Stimulated activated CD4-positive, alpha-beta T cell treated with anti-CD3 and anti-CD28 coated beads, TNF-alpha, amount 100 ng/mL, for 48 hours (primary cell): ENCODE measurements around the gene RAB40C.
A peak's percentile ranks its signal among the peaks of the same experiment; 100 is the strongest.

Source experiments
- DNase-seq, 3 donors: peaks; one replicate each; pipeline ENCODE4 v3.0.0-alpha.2; 2020; ENCODE audit warnings: low read depth in 3 of 3

RAB40C gene

GRCh38 chr16:559411-560203, 30.3 kb upstream of the RAB40C start:
- DNase-seq = no peak

DNA sequence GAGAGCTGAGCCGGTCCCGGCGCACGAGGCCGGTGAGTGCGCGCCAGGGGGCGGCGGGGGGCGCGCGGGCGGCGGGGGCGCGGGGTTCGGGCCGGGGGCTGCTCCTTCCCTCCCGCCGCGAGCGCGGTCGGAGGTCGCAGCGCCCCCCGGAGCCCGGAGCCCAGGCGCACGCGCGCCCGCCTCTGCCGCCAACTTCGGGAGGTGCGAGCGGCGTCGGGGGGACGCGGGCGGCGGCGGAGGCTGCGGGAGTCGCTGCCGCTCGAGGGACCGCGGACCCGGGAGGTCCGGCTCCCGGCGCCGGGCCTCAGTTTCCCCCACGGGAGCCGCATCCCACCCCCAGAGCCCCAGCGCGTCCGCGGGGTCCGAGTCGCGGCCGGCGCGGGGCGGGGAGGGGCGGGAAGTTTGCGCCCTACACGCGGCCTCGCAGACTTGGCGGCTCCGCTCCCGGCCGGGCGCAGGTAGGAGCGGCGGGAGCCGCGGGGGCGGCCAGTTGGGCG, 29.6 kb upstream of the RAB40C start, which contains the start of gene PRR35:
TSS of gene PRR35 (plus strand) at position 191 of the 497 bp plus-strand sequence. CDS start 2,901 bp downstream, outside the sequence.
- DNase-seq = no peak

- no peak for DNase-seq
These were observed 29.0 kb upstream of the RAB40C start for GRCh38 chr16:560701-561412.

GRCh38 chr16:561413-561794, 28.5 kb upstream of the RAB40C start:
- DNase-seq = no peak

GRCh38 chr16:561957-562938, 27.6 kb upstream of the RAB40C start:
- DNase-seq = no peak

GRCh38 chr16:563072-563644, 26.7 kb upstream of the RAB40C start:
- DNase-seq = no peak

- no peak for DNase-seq
These were observed 25.0 kb upstream of the RAB40C start for GRCh38 chr16:564690-565418.

GRCh38 chr16:565419-566330, 24.2 kb upstream of the RAB40C start:
- no peak for DNase-seq

GRCh38 chr16:566475-567372, 23.1 kb upstream of the RAB40C start, which contains the start of gene NHLRC4:
NHLRC4 (plus strand) TSS chr16:567005; CDS start chr16:568048, 1,043 bp downstream.
- peak in 1 of 3 donors; percentile 49 for DNase-seq

GRCh38 chr16:567373-568256, 22.3 kb upstream of the RAB40C start:
- no peak for DNase-seq

DNA sequence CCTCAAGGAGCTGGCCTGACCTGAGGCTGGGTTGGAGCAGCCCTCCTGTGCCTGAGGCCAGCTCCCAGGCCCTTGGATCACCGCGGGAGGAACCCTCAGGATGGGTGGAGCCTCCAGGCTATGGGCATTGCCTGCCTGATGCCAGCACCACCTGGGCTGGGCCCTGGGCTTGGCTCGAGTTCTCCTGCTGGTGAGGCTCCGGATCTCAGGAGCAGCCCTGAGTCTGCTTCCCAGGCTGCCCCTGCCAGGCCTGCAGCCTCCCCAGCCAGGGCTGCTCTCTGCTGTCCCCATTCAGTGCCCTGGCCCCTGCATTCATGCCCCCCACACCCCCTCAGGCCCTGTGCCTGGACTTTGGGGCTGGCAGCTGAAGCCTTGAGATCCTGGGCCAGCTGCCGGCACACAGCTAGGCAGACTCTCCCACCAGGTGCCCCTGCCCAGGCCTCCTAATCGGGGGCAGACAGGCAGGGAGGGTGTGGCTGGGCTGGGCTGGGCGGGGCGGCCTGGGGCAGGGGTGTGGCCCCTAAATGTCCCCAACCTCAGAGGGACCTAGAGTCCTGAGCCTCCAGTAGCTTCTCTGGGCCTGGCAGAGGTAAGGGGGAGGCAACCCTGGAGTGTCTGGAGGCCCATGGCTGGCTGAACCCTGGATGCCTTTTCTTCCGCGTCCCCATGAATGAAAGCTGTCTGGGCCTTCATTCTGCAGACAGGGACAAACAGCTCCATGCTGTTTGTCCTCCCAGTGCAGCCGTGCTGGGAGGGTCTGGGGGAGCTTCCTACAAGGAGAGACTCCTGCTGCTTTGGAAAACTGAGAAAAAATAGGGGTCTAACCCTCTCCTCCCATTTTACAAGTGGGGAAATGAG, 21.2 kb upstream of the RAB40C start:
- DNase-seq = no peak

DNA sequence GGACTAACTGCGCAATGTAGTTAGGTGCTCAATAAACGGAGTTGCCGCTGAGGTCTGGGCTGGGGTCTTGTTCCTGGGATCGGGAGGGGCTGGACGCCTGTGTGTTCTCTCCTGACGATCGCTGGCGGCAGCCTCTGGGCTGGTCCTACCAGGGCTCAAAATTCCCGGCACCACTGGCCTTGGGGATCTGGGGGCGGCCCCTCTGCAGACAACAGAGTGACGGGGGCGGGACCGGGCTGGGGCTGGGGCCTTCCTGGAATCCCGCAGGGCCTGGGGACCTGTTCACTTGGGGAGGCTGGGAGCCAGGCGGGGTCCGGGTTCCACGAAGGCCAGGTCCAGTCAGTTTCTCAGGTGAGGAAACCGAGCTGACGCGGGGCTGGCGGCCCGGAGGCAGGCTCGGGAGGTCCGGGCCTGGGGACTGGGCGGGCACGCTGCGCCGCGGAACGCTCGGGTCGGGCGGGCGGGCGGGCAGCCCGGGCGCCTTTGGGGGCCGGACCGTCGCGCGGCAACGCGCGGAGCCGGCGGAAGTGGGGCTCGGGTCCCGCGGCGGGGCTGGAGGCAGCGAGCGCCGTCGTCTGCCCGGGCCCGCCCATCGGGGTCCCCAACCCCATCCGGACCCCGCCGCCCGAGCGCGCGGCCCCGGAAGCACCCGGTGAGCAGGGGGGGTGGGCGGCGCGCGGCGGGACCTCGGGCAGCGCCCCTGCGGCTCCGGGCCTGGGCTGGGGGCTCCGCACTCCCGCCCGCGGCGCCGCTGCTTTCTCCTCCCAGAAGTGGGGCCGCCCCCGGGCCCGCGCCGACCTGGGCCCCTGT, 20.2 kb upstream of the RAB40C start, which contains the start of gene PIGQ:
TSS of gene PIGQ (plus strand) at position 524 of the 810 bp plus-strand sequence. CDS start 4,107 bp downstream, outside the sequence.
- DNase-seq = peak; percentile 38 to 52 (median 42)

- DNase-seq = no peak
These were observed 16.8 kb upstream of the RAB40C start for GRCh38 chr16:572865-573650.

DNA sequence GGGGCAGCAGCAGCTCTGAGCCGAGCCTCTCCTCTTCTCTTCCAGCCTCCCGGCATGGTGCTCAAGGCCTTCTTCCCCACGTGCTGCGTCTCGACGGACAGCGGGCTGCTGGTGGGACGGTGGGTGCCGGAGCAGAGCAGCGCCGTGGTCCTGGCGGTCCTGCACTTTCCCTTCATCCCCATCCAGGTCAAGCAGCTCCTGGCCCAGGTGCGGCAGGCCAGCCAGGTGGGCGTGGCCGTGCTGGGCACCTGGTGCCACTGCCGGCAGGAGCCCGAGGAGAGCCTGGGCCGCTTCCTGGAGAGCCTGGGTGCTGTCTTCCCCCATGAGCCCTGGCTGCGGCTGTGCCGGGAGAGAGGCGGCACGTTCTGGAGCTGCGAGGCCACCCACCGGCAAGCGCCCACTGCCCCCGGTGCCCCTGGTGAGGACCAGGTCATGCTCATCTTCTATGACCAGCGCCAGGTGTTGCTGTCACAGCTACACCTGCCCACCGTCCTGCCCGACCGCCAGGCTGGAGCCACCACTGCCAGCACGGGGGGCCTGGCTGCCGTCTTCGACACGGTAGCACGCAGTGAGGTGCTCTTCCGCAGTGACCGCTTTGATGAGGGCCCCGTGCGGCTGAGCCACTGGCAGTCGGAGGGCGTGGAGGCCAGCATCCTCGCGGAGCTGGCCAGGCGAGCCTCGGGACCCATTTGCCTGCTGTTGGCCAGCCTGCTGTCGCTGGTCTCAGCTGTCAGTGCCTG, 15.7 kb upstream of the RAB40C start:
- DNase-seq = no peak
